IMR-90 (cell line): Measurements from ENCODE around the gene METTL15. TPM values are rescaled to one million over a fixed set of nuclear protein-coding genes. Genes with fewer than 3 reads are reported as not detected.

ENCODE experiments used
- ATAC-seq: fragments of 200-7000 bp; cut with Tn5 transposase; 2 replicates; pipeline ENCODE4 v1.9.1; 2020; ENCODE audit warnings: low read depth, mild to moderate bottlenecking, moderate library complexity
- BruUV-seq: library from RNA; stranded (reverse); fragments of 400-500 nt; replicated peaks from 2 replicates; lab custom pipeline; 2021; lab: Mats Ljungman, UMichigan
- CTCF ChIA-PET: fragments of 300-600 bp; formaldehyde crosslinking; extraction: SDS; loops from one replicate; lab custom pipeline; 2021; ENCODE audit warnings: antibody characterized with exemption; lab: Yijun Ruan, JAX
- POLR2A ChIA-PET: fragments of 300-600 bp; sonication (Branson Sonifier 250); formaldehyde crosslinking; loops from one replicate; lab custom pipeline; 2022; ENCODE audit warnings: antibody characterized with exemption; ENCODE audit not compliant: unreplicated experiment; lab: Charles Lee
- DNase-seq: peaks from one replicate; pipeline ENCODE4 v3.0.0; 2013
- H2AFZ ChIP-seq: replicated peaks from 2 replicates; pipeline ENCODE3; 2013; ENCODE audit warnings: low read length, mild to moderate bottlenecking; ENCODE audit not compliant: poor library complexity
- H2AK5ac ChIP-seq: 2 replicates; pipeline ENCODE4 v1.6.1; 2013; ENCODE audit warnings: low read depth, low read length, inconsistent platforms
- H2AK9ac ChIP-seq: replicated peaks from 2 replicates; pipeline ENCODE3; 2013; ENCODE audit warnings: mild to moderate bottlenecking, low read depth, low read length, moderate library complexity; ENCODE audit not compliant: poor library complexity
- H2BK120ac ChIP-seq: 2 replicates; pipeline ENCODE4 v1.6.1; 2013; ENCODE audit warnings: low read depth, low read length, inconsistent platforms
- H2BK15ac ChIP-seq: 3 replicates; pipeline ENCODE4 v1.6.1; 2013; ENCODE audit warnings: low read depth, low read length, inconsistent platforms
- H2BK20ac ChIP-seq: 2 replicates; pipeline ENCODE4 v1.6.1; 2013; ENCODE audit warnings: low read depth, mild to moderate bottlenecking, inconsistent platforms, low read length, moderate library complexity
- H2BK5ac ChIP-seq: 2 replicates; pipeline ENCODE4 v1.6.1; 2013; ENCODE audit warnings: mild to moderate bottlenecking, low read depth, low read length, inconsistent platforms; ENCODE audit not compliant: poor library complexity, severe bottlenecking
- H3K14ac ChIP-seq: replicated peaks from 2 replicates; pipeline ENCODE4 v1.6.1; 2013; ENCODE audit warnings: low read depth, low read length, inconsistent platforms
- H3K18ac ChIP-seq: 2 replicates; pipeline ENCODE4 v1.6.1; 2013; ENCODE audit warnings: low read depth, low read length, control low read depth
- H3K23ac ChIP-seq: 2 replicates; pipeline ENCODE4 v1.6.1; 2013; ENCODE audit warnings: low read depth, low read length, inconsistent platforms
- H3K27ac ChIP-seq: 2 replicates; pipeline ENCODE4 v1.5.1; 2013; ENCODE audit warnings: mild to moderate bottlenecking, control low read depth, low read length; ENCODE audit not compliant: insufficient read depth
- H3K27me3 ChIP-seq: 2 replicates; pipeline ENCODE4 v1.6.1; 2013; ENCODE audit warnings: low read length; ENCODE audit not compliant: control insufficient read depth, insufficient read depth
- H3K36me3 ChIP-seq: 2 replicates; pipeline ENCODE4 v1.6.1; 2013; ENCODE audit warnings: low read length, mixed read lengths; ENCODE audit not compliant: control insufficient read depth, insufficient read depth
- H3K4ac ChIP-seq: 2 replicates; pipeline ENCODE4 v1.6.1; 2013; ENCODE audit warnings: low read depth, low read length, inconsistent platforms
- H3K4me1 ChIP-seq: 2 replicates; pipeline ENCODE4 v1.6.1; 2013; ENCODE audit warnings: low read length, mixed read lengths; ENCODE audit not compliant: control insufficient read depth, insufficient read depth
- H3K4me2 ChIP-seq: 2 replicates; pipeline ENCODE4 v1.6.1; 2013; ENCODE audit warnings: low read depth, mild to moderate bottlenecking, control low read depth, low read length, moderate library complexity
- H3K4me3 ChIP-seq: 2 replicates; pipeline ENCODE4 v1.5.1; 2013; ENCODE audit warnings: low read depth, mild to moderate bottlenecking, control low read depth, low read length, moderate library complexity; ENCODE audit not compliant: insufficient read depth
- H3K56ac ChIP-seq: 2 replicates; pipeline ENCODE4 v1.6.1; 2013; ENCODE audit warnings: low read length, inconsistent platforms; ENCODE audit not compliant: insufficient read depth; ENCODE audit errors: extremely low read depth
- H3K79me1 ChIP-seq, 2 experiments: 2 replicates each; pipeline ENCODE4 v1.6.1; 2013; ENCODE audit warnings: low read length in 2 of 2, inconsistent platforms in 1 of 2, low read depth in 1 of 2
- H3K9ac ChIP-seq: 2 replicates; pipeline ENCODE4 v1.6.1; 2013; ENCODE audit warnings: low read depth, low read length, control low read depth
- H3K9me1 ChIP-seq: 2 replicates; pipeline ENCODE4 v1.6.1; 2013; ENCODE audit warnings: low read length, inconsistent platforms; ENCODE audit not compliant: insufficient read depth
- H3K9me3 ChIP-seq: 2 replicates; pipeline ENCODE4 v1.6.1; 2013; ENCODE audit warnings: low read length; ENCODE audit not compliant: control insufficient read depth, insufficient read depth
- H4K20me1 ChIP-seq: 2 replicates; pipeline ENCODE4 v1.6.1; 2013; ENCODE audit warnings: low read length, inconsistent platforms; ENCODE audit not compliant: insufficient read depth
- H4K5ac ChIP-seq: 2 replicates; pipeline ENCODE4 v1.6.1; 2013; ENCODE audit warnings: mild to moderate bottlenecking, low read depth, low read length, control low read depth
- H4K8ac ChIP-seq, 2 experiments: 2 replicates each; pipeline ENCODE4 v1.6.1; 2013; ENCODE audit warnings: low read depth in 2 of 2, low read length in 2 of 2, control low read depth in 1 of 2, inconsistent platforms in 1 of 2
- H4K91ac ChIP-seq: 2 replicates; pipeline ENCODE4 v1.6.1; 2013; ENCODE audit warnings: low read depth, low read length, inconsistent platforms; ENCODE audit not compliant: insufficient read depth
- MAFK ChIP-seq: IDR thresholded peaks from 2 replicates; pipeline ENCODE4 v1.6.1; 2012; ENCODE audit warnings: low read depth, low read length, improper control_type of control experiment
- WGBS, 2 experiments: methylation state at CpG; one replicate each; pipeline versions ENCODE4 v1.1.5 to v1.1.7; 2013; ENCODE audit warnings: missing lambda C conversion rate in 2 of 2; ENCODE audit not compliant: insufficient read length in 1 of 2; ENCODE audit errors: extremely low coverage in 2 of 2; 5-methylcytosine and 5-hydroxymethylcytosine counted together
- dilution Hi-C: fragments of 300-500 bp; cut with HindIII; formaldehyde crosslinking; loops from one replicate; pipeline ENCODE4 v1.14.3; 2018; ENCODE audit warnings: low sequenced_read_pairs; ENCODE audit not compliant: unreplicated experiment
- in situ Hi-C: fragments of 300-500 bp; cut with MboI; formaldehyde crosslinking; loops from 3 replicates; pipeline ENCODE4 v1.14.3; 2019; ENCODE audit warnings: low sequenced_read_pairs, inconsistent platforms, mixed read lengths
- intact Hi-C: fragments of 100-400 bp; cut with micrococcal nuclease; formaldehyde crosslinking; loops from 2 replicates; pipeline ENCODE4 v1.10.0; 2022
- polyA plus RNA-seq, 3 experiments: library from polyadenylated mRNA; depleted of rRNA; stranded (reverse); fragments of >200 nt; gene quantifications; 2 replicates each; pipeline ENCODE4 v1.2.3, GENCODE V29; 2012; ENCODE audit warnings: low replicate concordance in 1 of 3
- total RNA-seq: library from RNA; depleted of rRNA; stranded (reverse); fragments of >200 nt; gene quantifications from 2 replicates; pipeline ENCODE4 v1.2.3, GENCODE V29; 2012

Gene METTL15
- total and polyA plus RNA-seq, 2 of the 4 experiments (the other 2 are of a cell fraction): 6.5 to 30.5 TPM

GRCh38 chr11:28077521-28077920 is 30.7 kb upstream of the METTL15 start:
- peaks cover 2% of the 10 kb centered on the region; the same call in 1 of the 2 replicates for H3K9me1 ChIP-seq
- no CpG with 5 or more reads among the region's 3 CpGs for WGBS, 2 experiments
- H2AFZ ChIP-seq: no peak overlapping the region
- peak overlapping the region; percentile 80; the same call in 1 of the 2 replicates for H4K5ac ChIP-seq
- no peak for TF ChIP-seq MAFK
- dilution Hi-C loops (no loop called here), intact Hi-C loops (no loop called here), in situ Hi-C loops (no loop called here)
- H2BK120ac ChIP-seq: peak overlapping the region; percentile 32; the same call in 1 of the 2 replicates
- no peak overlapping the region for H2BK15ac ChIP-seq
- H4K8ac ChIP-seq: peak overlapping the region in 1 of 2 experiments; percentile 46; a peak in 1 of 4 replicates
- DNase-seq: no peak
- ChIA-PET POLR2A (no interaction called here), CTCF (interaction anchor here (0.7 kb wide), 1 partner anchor 382 kb away, joined by 3 read pairs; no protein-coding TSS in a partner anchor)
- no peak overlapping the region for H3K23ac ChIP-seq
- no peak overlapping the region for H3K4ac ChIP-seq
- H3K79me1 ChIP-seq: peaks cover 20 to 31% of the 10 kb centered on the region in 2 experiments
- BruUV-seq: no TSS peak
- H3K4me3 ChIP-seq: no peak overlapping the region
- H3K4me1 ChIP-seq: peaks cover 7% of the 10 kb centered on the region
- H3K36me3 ChIP-seq: peaks cover 5% of the 10 kb centered on the region
- H3K9me3 ChIP-seq: no peaks in the 10 kb centered on the region
- H3K14ac ChIP-seq: no peak overlapping the region
- 0 out of 2 replicates have a peak overlapping the region, but pooled peaks have one; percentile 11 for H3K9ac ChIP-seq
- H2BK5ac ChIP-seq: no peak overlapping the region
- H2AK5ac ChIP-seq: no peak overlapping the region
- H2BK20ac ChIP-seq: 0 out of 2 replicates have a peak overlapping the region, but pooled peaks have one; percentile 37
- no peaks in the 10 kb centered on the region for H4K20me1 ChIP-seq
- H3K27me3 ChIP-seq: no peaks in the 10 kb centered on the region
- no peak overlapping the region for H3K56ac ChIP-seq
- no peak overlapping the region for H2AK9ac ChIP-seq
- ATAC-seq: no peak
- H4K91ac ChIP-seq: no peak overlapping the region; the same call in 1 of the 2 replicates
- peak overlapping the region; percentile 9; the same call in 1 of the 2 replicates for H3K27ac ChIP-seq
- peak overlapping the region; percentile 35; the same call in 1 of the 2 replicates for H3K18ac ChIP-seq
- H3K4me2 ChIP-seq: no peak overlapping the region
